Measurements from ENCODE around the gene NFKBIZ. TPM values are rescaled to one million over a fixed set of nuclear protein-coding genes. Genes with fewer than 3 reads are reported as not detected.

Gene NFKBIZ
- total and polyA plus RNA-seq, 9 of the 15 experiments (the other 6 are each of a cell fraction or from before 2014, with no cell fraction given), result 1.2 to 13.7 (median 5.7) TPM

DNA sequence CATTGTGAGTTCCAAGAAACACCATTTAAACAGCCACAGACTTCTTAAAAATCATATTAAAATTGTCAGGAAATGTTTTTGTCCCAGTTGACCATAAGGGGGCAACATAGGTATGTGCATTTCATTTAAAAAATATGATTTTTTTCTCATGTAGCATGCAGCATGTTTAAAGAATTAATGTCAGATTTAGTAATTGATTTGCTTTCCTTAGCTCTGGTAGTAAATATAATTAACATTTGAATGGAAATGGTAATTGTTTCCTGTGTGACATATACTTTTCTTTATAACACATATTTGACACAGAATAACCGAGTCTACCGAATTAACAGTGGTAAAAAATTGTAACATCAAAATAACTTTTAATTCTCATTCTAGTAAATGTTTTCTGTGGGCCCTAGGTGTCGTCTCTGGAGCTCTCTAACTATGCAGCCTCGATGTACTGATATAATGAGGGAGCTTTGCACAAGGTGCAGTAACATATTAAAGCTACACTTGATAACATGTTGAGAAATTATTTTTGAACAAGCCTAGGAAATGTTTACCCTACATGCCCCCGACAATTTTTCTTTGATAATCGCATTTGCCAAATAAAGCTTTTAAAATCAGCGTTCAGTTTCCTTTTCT, 35.4 kb upstream of the NFKBIZ start (continued):
- TF ChIP-seq, protein P1, sequence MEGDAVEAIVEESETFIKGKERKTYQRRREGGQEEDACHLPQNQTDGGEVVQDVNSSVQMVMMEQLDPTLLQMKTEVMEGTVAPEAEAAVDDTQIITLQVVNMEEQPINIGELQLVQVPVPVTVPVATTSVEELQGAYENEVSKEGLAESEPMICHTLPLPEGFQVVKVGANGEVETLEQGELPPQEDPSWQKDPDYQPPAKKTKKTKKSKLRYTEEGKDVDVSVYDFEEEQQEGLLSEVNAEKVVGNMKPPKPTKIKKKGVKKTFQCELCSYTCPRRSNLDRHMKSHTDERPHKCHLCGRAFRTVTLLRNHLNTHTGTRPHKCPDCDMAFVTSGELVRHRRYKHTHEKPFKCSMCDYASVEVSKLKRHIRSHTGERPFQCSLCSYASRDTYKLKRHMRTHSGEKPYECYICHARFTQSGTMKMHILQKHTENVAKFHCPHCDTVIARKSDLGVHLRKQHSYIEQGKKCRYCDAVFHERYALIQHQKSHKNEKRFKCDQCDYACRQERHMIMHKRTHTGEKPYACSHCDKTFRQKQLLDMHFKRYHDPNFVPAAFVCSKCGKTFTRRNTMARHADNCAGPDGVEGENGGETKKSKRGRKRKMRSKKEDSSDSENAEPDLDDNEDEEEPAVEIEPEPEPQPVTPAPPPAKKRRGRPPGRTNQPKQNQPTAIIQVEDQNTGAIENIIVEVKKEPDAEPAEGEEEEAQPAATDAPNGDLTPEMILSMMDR (IDR thresholded peaks at IDR 0.05 in 2 of 3, conservative IDR thresholded peaks at IDR 0.05 in 1 of 3; ENCODE audit: insufficient read depth in 2 of 3, low read depth in 1 of 3, low read length in 3 of 3), result peak; percentile 12 to 71 (median 24); a peak in 3 of 6 replicates
- TF ChIP-seq POU5F1 (IDR thresholded peaks at IDR 0.05; ENCODE audit: borderline replicate concordance, low read depth, low read length, partially characterized antibody) (no peak), L3MBTL2 (IDR thresholded peaks at IDR 0.05) (no peak), NFXL1 (CRISPR knock-in tag; IDR thresholded peaks at IDR 0.05) (no peak), ZBTB17 (CRISPR knock-in tag; IDR thresholded peaks at IDR 0.05) (no peak), CBFA2T2 (conservative IDR thresholded peaks at IDR 0.05) (no peak), SUPT5H (IDR thresholded peaks at IDR 0.05) (no peak), RBM15 (IDR thresholded peaks at IDR 0.05; ENCODE audit: insufficient read depth, low read length) (no peak), FUS (optimal IDR thresholded peaks at IDR 0.05; ENCODE audit: low read depth, low read length) (no peak), RAD21 (CRISPR knock-in tag; conservative IDR thresholded peaks at IDR 0.05 in 1 of 2, IDR thresholded peaks at IDR 0.05 in 1 of 2) (peak; percentile 79 to 83)
- TF ChIP-seq, protein P2, sequence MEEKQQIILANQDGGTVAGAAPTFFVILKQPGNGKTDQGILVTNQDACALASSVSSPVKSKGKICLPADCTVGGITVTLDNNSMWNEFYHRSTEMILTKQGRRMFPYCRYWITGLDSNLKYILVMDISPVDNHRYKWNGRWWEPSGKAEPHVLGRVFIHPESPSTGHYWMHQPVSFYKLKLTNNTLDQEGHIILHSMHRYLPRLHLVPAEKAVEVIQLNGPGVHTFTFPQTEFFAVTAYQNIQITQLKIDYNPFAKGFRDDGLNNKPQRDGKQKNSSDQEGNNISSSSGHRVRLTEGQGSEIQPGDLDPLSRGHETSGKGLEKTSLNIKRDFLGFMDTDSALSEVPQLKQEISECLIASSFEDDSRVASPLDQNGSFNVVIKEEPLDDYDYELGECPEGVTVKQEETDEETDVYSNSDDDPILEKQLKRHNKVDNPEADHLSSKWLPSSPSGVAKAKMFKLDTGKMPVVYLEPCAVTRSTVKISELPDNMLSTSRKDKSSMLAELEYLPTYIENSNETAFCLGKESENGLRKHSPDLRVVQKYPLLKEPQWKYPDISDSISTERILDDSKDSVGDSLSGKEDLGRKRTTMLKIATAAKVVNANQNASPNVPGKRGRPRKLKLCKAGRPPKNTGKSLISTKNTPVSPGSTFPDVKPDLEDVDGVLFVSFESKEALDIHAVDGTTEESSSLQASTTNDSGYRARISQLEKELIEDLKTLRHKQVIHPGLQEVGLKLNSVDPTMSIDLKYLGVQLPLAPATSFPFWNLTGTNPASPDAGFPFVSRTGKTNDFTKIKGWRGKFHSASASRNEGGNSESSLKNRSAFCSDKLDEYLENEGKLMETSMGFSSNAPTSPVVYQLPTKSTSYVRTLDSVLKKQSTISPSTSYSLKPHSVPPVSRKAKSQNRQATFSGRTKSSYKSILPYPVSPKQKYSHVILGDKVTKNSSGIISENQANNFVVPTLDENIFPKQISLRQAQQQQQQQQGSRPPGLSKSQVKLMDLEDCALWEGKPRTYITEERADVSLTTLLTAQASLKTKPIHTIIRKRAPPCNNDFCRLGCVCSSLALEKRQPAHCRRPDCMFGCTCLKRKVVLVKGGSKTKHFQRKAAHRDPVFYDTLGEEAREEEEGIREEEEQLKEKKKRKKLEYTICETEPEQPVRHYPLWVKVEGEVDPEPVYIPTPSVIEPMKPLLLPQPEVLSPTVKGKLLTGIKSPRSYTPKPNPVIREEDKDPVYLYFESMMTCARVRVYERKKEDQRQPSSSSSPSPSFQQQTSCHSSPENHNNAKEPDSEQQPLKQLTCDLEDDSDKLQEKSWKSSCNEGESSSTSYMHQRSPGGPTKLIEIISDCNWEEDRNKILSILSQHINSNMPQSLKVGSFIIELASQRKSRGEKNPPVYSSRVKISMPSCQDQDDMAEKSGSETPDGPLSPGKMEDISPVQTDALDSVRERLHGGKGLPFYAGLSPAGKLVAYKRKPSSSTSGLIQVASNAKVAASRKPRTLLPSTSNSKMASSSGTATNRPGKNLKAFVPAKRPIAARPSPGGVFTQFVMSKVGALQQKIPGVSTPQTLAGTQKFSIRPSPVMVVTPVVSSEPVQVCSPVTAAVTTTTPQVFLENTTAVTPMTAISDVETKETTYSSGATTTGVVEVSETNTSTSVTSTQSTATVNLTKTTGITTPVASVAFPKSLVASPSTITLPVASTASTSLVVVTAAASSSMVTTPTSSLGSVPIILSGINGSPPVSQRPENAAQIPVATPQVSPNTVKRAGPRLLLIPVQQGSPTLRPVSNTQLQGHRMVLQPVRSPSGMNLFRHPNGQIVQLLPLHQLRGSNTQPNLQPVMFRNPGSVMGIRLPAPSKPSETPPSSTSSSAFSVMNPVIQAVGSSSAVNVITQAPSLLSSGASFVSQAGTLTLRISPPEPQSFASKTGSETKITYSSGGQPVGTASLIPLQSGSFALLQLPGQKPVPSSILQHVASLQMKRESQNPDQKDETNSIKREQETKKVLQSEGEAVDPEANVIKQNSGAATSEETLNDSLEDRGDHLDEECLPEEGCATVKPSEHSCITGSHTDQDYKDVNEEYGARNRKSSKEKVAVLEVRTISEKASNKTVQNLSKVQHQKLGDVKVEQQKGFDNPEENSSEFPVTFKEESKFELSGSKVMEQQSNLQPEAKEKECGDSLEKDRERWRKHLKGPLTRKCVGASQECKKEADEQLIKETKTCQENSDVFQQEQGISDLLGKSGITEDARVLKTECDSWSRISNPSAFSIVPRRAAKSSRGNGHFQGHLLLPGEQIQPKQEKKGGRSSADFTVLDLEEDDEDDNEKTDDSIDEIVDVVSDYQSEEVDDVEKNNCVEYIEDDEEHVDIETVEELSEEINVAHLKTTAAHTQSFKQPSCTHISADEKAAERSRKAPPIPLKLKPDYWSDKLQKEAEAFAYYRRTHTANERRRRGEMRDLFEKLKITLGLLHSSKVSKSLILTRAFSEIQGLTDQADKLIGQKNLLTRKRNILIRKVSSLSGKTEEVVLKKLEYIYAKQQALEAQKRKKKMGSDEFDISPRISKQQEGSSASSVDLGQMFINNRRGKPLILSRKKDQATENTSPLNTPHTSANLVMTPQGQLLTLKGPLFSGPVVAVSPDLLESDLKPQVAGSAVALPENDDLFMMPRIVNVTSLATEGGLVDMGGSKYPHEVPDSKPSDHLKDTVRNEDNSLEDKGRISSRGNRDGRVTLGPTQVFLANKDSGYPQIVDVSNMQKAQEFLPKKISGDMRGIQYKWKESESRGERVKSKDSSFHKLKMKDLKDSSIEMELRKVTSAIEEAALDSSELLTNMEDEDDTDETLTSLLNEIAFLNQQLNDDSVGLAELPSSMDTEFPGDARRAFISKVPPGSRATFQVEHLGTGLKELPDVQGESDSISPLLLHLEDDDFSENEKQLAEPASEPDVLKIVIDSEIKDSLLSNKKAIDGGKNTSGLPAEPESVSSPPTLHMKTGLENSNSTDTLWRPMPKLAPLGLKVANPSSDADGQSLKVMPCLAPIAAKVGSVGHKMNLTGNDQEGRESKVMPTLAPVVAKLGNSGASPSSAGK (IDR thresholded peaks at IDR 0.05), result no peak
- TF ChIP-seq, protein P3, sequence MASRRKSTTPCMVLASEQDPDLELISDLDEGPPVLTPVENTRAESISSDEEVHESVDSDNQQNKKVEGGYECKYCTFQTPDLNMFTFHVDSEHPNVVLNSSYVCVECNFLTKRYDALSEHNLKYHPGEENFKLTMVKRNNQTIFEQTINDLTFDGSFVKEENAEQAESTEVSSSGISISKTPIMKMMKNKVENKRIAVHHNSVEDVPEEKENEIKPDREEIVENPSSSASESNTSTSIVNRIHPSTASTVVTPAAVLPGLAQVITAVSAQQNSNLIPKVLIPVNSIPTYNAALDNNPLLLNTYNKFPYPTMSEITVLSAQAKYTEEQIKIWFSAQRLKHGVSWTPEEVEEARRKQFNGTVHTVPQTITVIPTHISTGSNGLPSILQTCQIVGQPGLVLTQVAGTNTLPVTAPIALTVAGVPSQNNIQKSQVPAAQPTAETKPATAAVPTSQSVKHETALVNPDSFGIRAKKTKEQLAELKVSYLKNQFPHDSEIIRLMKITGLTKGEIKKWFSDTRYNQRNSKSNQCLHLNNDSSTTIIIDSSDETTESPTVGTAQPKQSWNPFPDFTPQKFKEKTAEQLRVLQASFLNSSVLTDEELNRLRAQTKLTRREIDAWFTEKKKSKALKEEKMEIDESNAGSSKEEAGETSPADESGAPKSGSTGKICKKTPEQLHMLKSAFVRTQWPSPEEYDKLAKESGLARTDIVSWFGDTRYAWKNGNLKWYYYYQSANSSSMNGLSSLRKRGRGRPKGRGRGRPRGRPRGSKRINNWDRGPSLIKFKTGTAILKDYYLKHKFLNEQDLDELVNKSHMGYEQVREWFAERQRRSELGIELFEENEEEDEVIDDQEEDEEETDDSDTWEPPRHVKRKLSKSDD (conservative IDR thresholded peaks at IDR 0.05; ENCODE audit: low read length), result no peak
